Esophagus muscularis mucosa (tissue), 3 donors: ENCODE measurements around the gene PCDHB6.

Experiments
- POLR2A ChIP-seq: fragments of 450-650 bp; IDR thresholded peaks from one replicate; pipeline ENCODE4 v1.6.1; 2017; ENCODE audit warnings: antibody characterized with exemption, moderate library complexity, mild to moderate bottlenecking, low read depth
- TF ChIP-seq, protein P1 (sequence below), 3 experiments: fragments of 200-600 bp in 2 of 3; fragments of 450-650 bp in 1 of 3; sonication (generic) in 2 of 3; IDR thresholded peaks; one replicate each; pipeline ENCODE4 v1.5.1; 2017 to 2019; ENCODE audit warnings: antibody characterized with exemption in 3 of 3, mild to moderate bottlenecking in 2 of 3, moderate library complexity in 1 of 3

DNA sequence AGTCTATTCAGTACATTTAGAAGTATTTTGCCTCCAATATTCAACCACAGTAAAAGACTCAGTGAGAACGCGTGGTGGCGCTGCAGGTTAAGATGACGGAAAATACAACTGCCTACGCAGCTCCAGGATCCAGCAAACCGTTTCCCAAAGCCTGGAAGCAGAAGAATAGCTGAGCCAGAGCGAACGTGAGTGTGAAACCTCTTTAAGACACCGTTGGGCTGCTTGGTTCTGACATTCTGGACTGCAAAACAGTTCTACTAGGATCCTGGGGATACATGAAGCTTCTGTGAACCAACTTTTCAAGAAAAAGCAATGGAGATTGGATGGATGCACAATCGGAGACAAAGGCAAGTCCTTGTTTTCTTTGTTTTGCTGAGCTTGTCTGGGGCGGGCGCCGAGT, 32.4 kb downstream of the PCDHB6 start, which contains the start of gene PCDHB16:
- TF ChIP-seq, protein P1, sequence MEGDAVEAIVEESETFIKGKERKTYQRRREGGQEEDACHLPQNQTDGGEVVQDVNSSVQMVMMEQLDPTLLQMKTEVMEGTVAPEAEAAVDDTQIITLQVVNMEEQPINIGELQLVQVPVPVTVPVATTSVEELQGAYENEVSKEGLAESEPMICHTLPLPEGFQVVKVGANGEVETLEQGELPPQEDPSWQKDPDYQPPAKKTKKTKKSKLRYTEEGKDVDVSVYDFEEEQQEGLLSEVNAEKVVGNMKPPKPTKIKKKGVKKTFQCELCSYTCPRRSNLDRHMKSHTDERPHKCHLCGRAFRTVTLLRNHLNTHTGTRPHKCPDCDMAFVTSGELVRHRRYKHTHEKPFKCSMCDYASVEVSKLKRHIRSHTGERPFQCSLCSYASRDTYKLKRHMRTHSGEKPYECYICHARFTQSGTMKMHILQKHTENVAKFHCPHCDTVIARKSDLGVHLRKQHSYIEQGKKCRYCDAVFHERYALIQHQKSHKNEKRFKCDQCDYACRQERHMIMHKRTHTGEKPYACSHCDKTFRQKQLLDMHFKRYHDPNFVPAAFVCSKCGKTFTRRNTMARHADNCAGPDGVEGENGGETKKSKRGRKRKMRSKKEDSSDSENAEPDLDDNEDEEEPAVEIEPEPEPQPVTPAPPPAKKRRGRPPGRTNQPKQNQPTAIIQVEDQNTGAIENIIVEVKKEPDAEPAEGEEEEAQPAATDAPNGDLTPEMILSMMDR (IDR thresholded peaks at IDR 0.05), result peak; percentile 36 to 42 (median 37)
- TF ChIP-seq POLR2A, result no peak
